CD14-positive monocyte (primary cell): ENCODE measurements around the gene SPSB4. TPM values are rescaled to one million over a fixed set of nuclear protein-coding genes. Genes with fewer than 3 reads are reported as not detected.

ENCODE experiments used
- DNase-seq, 3 donors: peaks; one replicate each; pipeline ENCODE4 v3.0.0-alpha.2; 2011 to 2022
- H2AFZ ChIP-seq: 2 replicates; pipeline ENCODE4 v1.6.0; 2012; ENCODE audit warnings: mild to moderate bottlenecking, low read depth, low read length, inconsistent platforms; ENCODE audit not compliant: insufficient read depth, poor library complexity, severe bottlenecking
- H3K27ac ChIP-seq, 2 donors: 1 replicate in 1 of 2; 2 replicates in 1 of 2; pipeline ENCODE4 v1.5.1; 2012 to 2013; ENCODE audit warnings: low read length in 2 of 2, control low read depth in 1 of 2, inconsistent platforms in 1 of 2, low read depth in 1 of 2, mild to moderate bottlenecking in 1 of 2
- H3K27me3 ChIP-seq, 2 donors: one replicate each; pipeline versions ENCODE4 v1.6.0 to v1.6.1; 2011 to 2013; ENCODE audit warnings: low read length in 2 of 2; ENCODE audit not compliant: control insufficient read depth in 2 of 2, insufficient read depth in 2 of 2
- H3K36me3 ChIP-seq, 2 donors: replicated peaks in 1 of 2; 1 replicate in 1 of 2; 2 replicates in 1 of 2; pipeline versions ENCODE4 v1.5.1 to v1.6.1; 2012 to 2013; ENCODE audit warnings: low read length in 2 of 2, control low read depth in 1 of 2, inconsistent platforms in 1 of 2, mild to moderate bottlenecking in 1 of 2; ENCODE audit not compliant: insufficient read depth in 2 of 2, control insufficient read depth in 1 of 2
- H3K4me1 ChIP-seq, 2 donors: 1 replicate in 1 of 2; 2 replicates in 1 of 2; pipeline versions ENCODE4 v1.5.1 to v1.6.1; 2012 to 2013; ENCODE audit warnings: low read length in 2 of 2, control low read depth in 1 of 2, inconsistent platforms in 1 of 2, mild to moderate bottlenecking in 1 of 2, moderate library complexity in 1 of 2; ENCODE audit not compliant: insufficient read depth in 2 of 2, control insufficient read depth in 1 of 2
- H3K4me2 ChIP-seq: replicated peaks from 2 replicates; pipeline ENCODE3; 2012; ENCODE audit warnings: low read length, moderate library complexity, mild to moderate bottlenecking; ENCODE audit not compliant: poor library complexity, severe bottlenecking; ENCODE audit errors: extremely low read depth
- H3K4me3 ChIP-seq, 3 experiments: fragments of 200-600 bp in 1 of 3; sonication (generic) in 1 of 3; replicated peaks in 1 of 3; 1 replicate in 2 of 3; 2 replicates in 1 of 3; pipeline ENCODE4 v1.5.1; 2011 to 2013; ENCODE audit warnings: low read length in 3 of 3, mild to moderate bottlenecking in 3 of 3, control low read depth in 2 of 3, low read depth in 2 of 3, inconsistent platforms in 1 of 3, moderate library complexity in 1 of 3
- H3K79me2 ChIP-seq: 2 replicates; pipeline ENCODE4 v1.6.0; 2012; ENCODE audit warnings: mild to moderate bottlenecking, control low read depth, inconsistent platforms, low read length, moderate library complexity; ENCODE audit not compliant: insufficient read depth
- H3K9ac ChIP-seq: 2 replicates; pipeline ENCODE4 v1.6.0; 2017; ENCODE audit warnings: low read length, mild to moderate bottlenecking; ENCODE audit not compliant: insufficient read depth, poor library complexity, severe bottlenecking
- H3K9me3 ChIP-seq, 2 donors: replicated peaks in 1 of 2; 1 replicate in 1 of 2; 2 replicates in 1 of 2; pipeline versions ENCODE4 v1.5.1 to v1.6.1; 2012 to 2013; ENCODE audit warnings: low read length in 2 of 2, control low read depth in 1 of 2; ENCODE audit not compliant: control insufficient read depth in 1 of 2, insufficient read depth in 1 of 2
- H4K20me1 ChIP-seq: 2 replicates; pipeline ENCODE4 v1.6.0; 2012; ENCODE audit warnings: mild to moderate bottlenecking, low read length, control low read depth, moderate library complexity; ENCODE audit not compliant: insufficient read depth
- H3K27ac Mint-ChIP-seq, 7 donors: one replicate each; pipeline ENCODE4 v1.8.0; 2020; ENCODE audit warnings: mild to moderate bottlenecking in 7 of 7, mixed read lengths in 7 of 7, moderate library complexity in 6 of 7, inconsistent platforms in 2 of 7
- H3K27me3 Mint-ChIP-seq, 3 donors: one replicate each; pipeline ENCODE4 v1.8.0; 2021 to 2022; ENCODE audit warnings: low read depth in 3 of 3, mild to moderate bottlenecking in 3 of 3, mixed read lengths in 3 of 3, moderate library complexity in 3 of 3, inconsistent platforms in 1 of 3
- H3K36me3 Mint-ChIP-seq, 2 donors: one replicate each; pipeline ENCODE4 v1.8.0; 2020; ENCODE audit warnings: mixed read lengths in 2 of 2, inconsistent platforms in 1 of 2, mild to moderate bottlenecking in 1 of 2
- H3K4me1 Mint-ChIP-seq: one replicate; pipeline ENCODE4 v1.8.0; 2020; ENCODE audit warnings: mild to moderate bottlenecking, mixed read lengths
- H3K4me3 Mint-ChIP-seq, 2 donors: one replicate each; pipeline ENCODE4 v1.8.0; 2020; ENCODE audit warnings: mild to moderate bottlenecking in 2 of 2, mixed read lengths in 2 of 2, moderate library complexity in 1 of 2
- H3K9me3 Mint-ChIP-seq, 7 donors: one replicate each; pipeline ENCODE4 v1.8.0; 2020 to 2022; ENCODE audit warnings: mixed read lengths in 7 of 7, mild to moderate bottlenecking in 6 of 7, moderate library complexity in 6 of 7, inconsistent platforms in 2 of 7
- WGBS: methylation state at CpG from one replicate; pipeline ENCODE4 v1.1.5; 2013; ENCODE audit warnings: missing lambda C conversion rate; ENCODE audit not compliant: insufficient coverage; 5-methylcytosine and 5-hydroxymethylcytosine counted together
- intact Hi-C, 2 donors: fragments of 100-400 bp; cut with micrococcal nuclease; formaldehyde crosslinking; loops; one replicate each; pipeline versions ENCODE4 v1.15.0 to v1.15.1; 2023
- polyA plus RNA-seq, 3 donors: library from polyadenylated mRNA; depleted of rRNA in 1 of 3; unstranded in 2 of 3; stranded (reverse) in 1 of 3; fragments of 300-500 nt in 2 of 3; fragments of >200 nt in 1 of 3; fragmentation: Illumina TruSeq in 2 of 3; gene quantifications; 1 replicate in 2 of 3; 2 replicates in 1 of 3; pipeline ENCODE4 v1.2.3, GENCODE V29; 2012 to 2021
- TF ChIP-seq, protein P1 (sequence below): fragments of 200-600 bp; IDR thresholded peaks from one replicate; pipeline ENCODE4 v1.8.0; 2022; ENCODE audit warnings: antibody characterized with exemption, mild to moderate bottlenecking

SPSB4 gene
- polyA plus RNA-seq, 3 donors: not detected

DNA sequence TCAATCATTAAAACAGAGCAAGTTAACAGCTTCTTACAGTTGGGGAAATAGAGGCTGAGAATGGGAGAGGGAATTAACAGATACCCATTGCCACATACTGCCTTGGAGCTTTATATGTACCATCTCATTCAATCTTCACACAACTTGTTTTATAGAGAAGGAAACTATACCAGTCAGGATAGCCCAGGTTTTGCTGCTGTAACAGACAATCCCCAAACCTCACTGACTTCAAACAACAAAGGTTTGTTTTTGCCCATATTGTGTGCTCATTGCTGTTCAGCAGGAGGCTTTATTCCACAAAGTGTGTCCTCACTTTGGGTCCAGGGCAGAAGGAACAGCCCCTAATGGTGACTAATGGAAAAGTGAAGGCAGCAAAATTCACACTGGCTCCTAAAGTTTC lies 59.2 kb downstream of the SPSB4 start:
- TF ChIP-seq, protein P1, sequence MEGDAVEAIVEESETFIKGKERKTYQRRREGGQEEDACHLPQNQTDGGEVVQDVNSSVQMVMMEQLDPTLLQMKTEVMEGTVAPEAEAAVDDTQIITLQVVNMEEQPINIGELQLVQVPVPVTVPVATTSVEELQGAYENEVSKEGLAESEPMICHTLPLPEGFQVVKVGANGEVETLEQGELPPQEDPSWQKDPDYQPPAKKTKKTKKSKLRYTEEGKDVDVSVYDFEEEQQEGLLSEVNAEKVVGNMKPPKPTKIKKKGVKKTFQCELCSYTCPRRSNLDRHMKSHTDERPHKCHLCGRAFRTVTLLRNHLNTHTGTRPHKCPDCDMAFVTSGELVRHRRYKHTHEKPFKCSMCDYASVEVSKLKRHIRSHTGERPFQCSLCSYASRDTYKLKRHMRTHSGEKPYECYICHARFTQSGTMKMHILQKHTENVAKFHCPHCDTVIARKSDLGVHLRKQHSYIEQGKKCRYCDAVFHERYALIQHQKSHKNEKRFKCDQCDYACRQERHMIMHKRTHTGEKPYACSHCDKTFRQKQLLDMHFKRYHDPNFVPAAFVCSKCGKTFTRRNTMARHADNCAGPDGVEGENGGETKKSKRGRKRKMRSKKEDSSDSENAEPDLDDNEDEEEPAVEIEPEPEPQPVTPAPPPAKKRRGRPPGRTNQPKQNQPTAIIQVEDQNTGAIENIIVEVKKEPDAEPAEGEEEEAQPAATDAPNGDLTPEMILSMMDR: no peak
- intact Hi-C loops: no loop called here

DNA sequence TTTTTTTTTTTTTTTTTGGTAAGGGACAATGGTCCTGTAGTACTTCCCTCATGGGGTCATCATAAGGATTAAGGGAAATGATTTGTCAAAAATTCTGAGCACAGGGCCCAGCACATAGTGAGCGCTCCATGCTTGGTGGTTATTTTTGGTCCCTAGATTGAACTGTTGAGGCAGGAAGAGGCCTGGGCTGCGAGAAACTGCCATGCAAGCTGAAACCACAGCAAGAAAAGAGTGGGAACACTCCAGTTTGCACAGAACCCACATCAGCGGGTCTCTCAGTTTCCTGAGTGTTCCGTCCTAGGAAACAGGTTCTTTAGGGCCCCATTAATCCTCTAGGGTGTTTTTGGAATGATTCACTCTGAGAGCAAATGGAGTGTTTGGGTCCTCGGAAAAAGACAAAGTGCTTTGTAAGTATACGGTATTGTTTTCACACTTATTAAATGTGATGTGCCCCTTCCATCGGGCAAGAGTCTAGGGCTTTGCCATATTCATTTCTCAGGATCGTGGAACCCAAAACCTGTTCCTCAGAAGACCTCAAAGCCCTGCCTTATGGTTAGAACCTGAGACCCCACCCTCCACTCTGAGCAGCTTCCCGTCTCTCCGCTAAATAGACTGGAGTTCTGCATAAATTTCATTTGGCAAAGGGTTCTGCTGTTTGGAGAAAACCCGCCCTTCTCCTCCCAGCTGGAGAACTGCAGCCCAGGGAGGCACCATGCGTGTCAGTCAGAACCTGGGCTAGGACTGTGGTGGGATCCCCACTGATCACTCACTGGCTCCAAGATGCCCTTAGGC lies 60.4 kb downstream of the SPSB4 start:
- Mint-ChIP-seq H3K4me3 (no peak overlapping the region), H3K36me3 (no peaks in the 10 kb centered on the region), H3K4me1 (peaks cover 2% of the 10 kb centered on the region), H3K27ac (no peak overlapping the region), H3K9me3 (peaks cover 0 to 13% (median 2%) of the 10 kb centered on the region in 7 donors), H3K27me3 (peaks cover 0 to 3% (median 1%) of the 10 kb centered on the region in 3 donors)
- DNase-seq: no peak
- H3K36me3 ChIP-seq: no peaks in the 10 kb centered on the region
- no peak overlapping the region for H3K27ac ChIP-seq
- no peaks in the 10 kb centered on the region for H4K20me1 ChIP-seq
- intact Hi-C loops: no loop called here
- WGBS: 43% methylated on average over 5 of the region's 12 CpGs
- peaks cover 0 to 3% of the 10 kb centered on the region in 2 donors for H3K9me3 ChIP-seq
- H2AFZ ChIP-seq: no peak overlapping the region
- H3K9ac ChIP-seq: no peak overlapping the region
- H3K4me3 ChIP-seq: no peak overlapping the region
- H3K27me3 ChIP-seq: no peaks in the 10 kb centered on the region
- no peaks in the 10 kb centered on the region for H3K4me1 ChIP-seq
- no peaks in the 10 kb centered on the region for H3K79me2 ChIP-seq
- no peak overlapping the region for H3K4me2 ChIP-seq
- TF ChIP-seq, protein P1: no peak

More for the DNA sequence above, 59.2 kb downstream of the SPSB4 start:
- Histone ChIP-seq H3K27ac (no peak overlapping the region), H4K20me1 (no peaks in the 10 kb centered on the region), H2AFZ (no peak overlapping the region), H3K79me2 (no peaks in the 10 kb centered on the region), H3K9me3 (peaks cover 0 to 3% of the 10 kb centered on the region in 2 donors), H3K4me2 (no peak overlapping the region), H3K4me1 (no peaks in the 10 kb centered on the region), H3K4me3 (no peak overlapping the region), H3K27me3 (no peaks in the 10 kb centered on the region), H3K9ac (no peak overlapping the region), H3K36me3 (no peaks in the 10 kb centered on the region)
- no peak for DNase-seq
- Mint-ChIP-seq H3K9me3 (peaks cover 0 to 13% (median 2%) of the 10 kb centered on the region in 7 donors), H3K36me3 (no peaks in the 10 kb centered on the region), H3K27me3 (peaks cover 0 to 3% (median 1%) of the 10 kb centered on the region in 3 donors), H3K4me1 (peaks cover 2% of the 10 kb centered on the region), H3K27ac (no peak overlapping the region), H3K4me3 (no peak overlapping the region)
